HG03558 (cell line): ENCODE measurements around the gene ARAP1.

Experiments used
- ATAC-seq: cut with Tn5 transposase; IDR thresholded peaks from one replicate; pipeline ENCODE4 v1.9.1; 2021; ENCODE audit warnings: moderate number of reproducible peaks; ENCODE audit not compliant: unreplicated experiment; ENCODE audit errors: extremely low read depth

Gene ARAP1

GRCh38 chr11:72647882-72648281 lies 104.3 kb downstream of the ARAP1 start:
- no peak for ATAC-seq

GRCh38 chr11:72646472-72646871 lies 105.7 kb downstream of the ARAP1 start:
- ATAC-seq, result no peak

- no peak for ATAC-seq
Measured at GRCh38 chr11:72646024-72646423, 106.2 kb downstream of the ARAP1 start.

GRCh38 chr11:72643547-72643946 lies 108.7 kb downstream of the ARAP1 start:
- ATAC-seq, result no peak

- ATAC-seq, result no peak
Measured at GRCh38 chr11:72642884-72643522, 109.2 kb downstream of the ARAP1 start.

GRCh38 chr11:72642043-72642883 lies 109.9 kb downstream of the ARAP1 start:
- ATAC-seq, result no peak

GRCh38 chr11:72641522-72642042 lies 110.6 kb downstream of the ARAP1 start:
- ATAC-seq, result no peak

- no peak for ATAC-seq
Measured at GRCh38 chr11:72639502-72640375, 112.5 kb downstream of the ARAP1 start.

- no peak for ATAC-seq
Measured at GRCh38 chr11:72637926-72638325, 114.3 kb downstream of the ARAP1 start.

- ATAC-seq, result no peak
Measured at GRCh38 chr11:72637198-72637597, 115.0 kb downstream of the ARAP1 start.

GRCh38 chr11:72636376-72636775 lies 115.8 kb downstream of the ARAP1 start:
- ATAC-seq, result no peak

GRCh38 chr11:72635933-72636332 lies 116.3 kb downstream of the ARAP1 start:
- no peak for ATAC-seq

- no peak for ATAC-seq
Measured at GRCh38 chr11:72635309-72635915, 116.8 kb downstream of the ARAP1 start.
